B cell (primary cell): Measurements from ENCODE around the gene TWF2. TPM values are rescaled to one million over a fixed set of nuclear protein-coding genes. Genes with fewer than 3 reads are reported as not detected.

ENCODE experiments used
- ATAC-seq: fragments of 200-7000 bp; cut with Tn5 transposase; one replicate; pipeline ENCODE4 v1.10.0; 2021; ENCODE audit warnings: low read depth, mild to moderate bottlenecking, moderate number of reproducible peaks, moderate library complexity
- CTCF ChIA-PET: fragments of 350-600 bp; sonication (Branson Sonifier 250); formaldehyde crosslinking; loops from one replicate; lab custom pipeline; 2021; ENCODE audit warnings: antibody characterized with exemption, inconsistent platforms; lab: Charles Lee
- POLR2A ChIA-PET: fragments of 350-600 bp; sonication (Branson Sonifier 250); formaldehyde crosslinking; loops from one replicate; lab custom pipeline; 2021; ENCODE audit warnings: antibody characterized with exemption; lab: Charles Lee
- DNase-seq: peaks from one replicate; pipeline ENCODE4 v3.0.0; 2013
- H2AFZ ChIP-seq: 2 replicates; pipeline ENCODE4 v1.6.1; 2012; ENCODE audit warnings: mild to moderate bottlenecking, low read depth, low read length; ENCODE audit not compliant: insufficient read depth, poor library complexity, severe bottlenecking
- H3K27ac ChIP-seq, 2 donors: 1 replicate in 1 of 2; 2 replicates in 1 of 2; pipeline ENCODE4 v1.5.1; 2012 to 2013; ENCODE audit warnings: low read length in 2 of 2, mild to moderate bottlenecking in 2 of 2, moderate library complexity in 1 of 2
- H3K27me3 ChIP-seq, 4 experiments: fragments of 200-600 bp in 1 of 4; sonication (generic) in 1 of 4; replicated peaks in 1 of 4; 1 replicate in 2 of 4; 2 replicates in 2 of 4; pipeline versions ENCODE4 v1.6.1 to v1.7.0; 2013 to 2016; ENCODE audit warnings: low read length in 3 of 4, mild to moderate bottlenecking in 2 of 4, mixed read lengths in 1 of 4, moderate library complexity in 1 of 4; ENCODE audit not compliant: insufficient read depth in 4 of 4, control insufficient read depth in 3 of 4; ENCODE audit errors: control extremely low read depth in 1 of 4
- H3K36me3 ChIP-seq, 2 experiments: replicated peaks in 1 of 2; 1 replicate in 1 of 2; 2 replicates in 1 of 2; pipeline versions ENCODE4 v1.6.1 to v1.7.1; 2013; ENCODE audit warnings: low read length in 1 of 2; ENCODE audit not compliant: insufficient read depth in 2 of 2, control insufficient read depth in 1 of 2; ENCODE audit errors: control extremely low read depth in 1 of 2, extremely low read depth in 1 of 2
- H3K4me1 ChIP-seq, 2 donors: fragments of 200-600 bp in 1 of 2; sonication (generic) in 1 of 2; 1 replicate in 1 of 2; 2 replicates in 1 of 2; pipeline versions ENCODE4 v1.5.1 to v1.6.1; 2013 to 2017; ENCODE audit warnings: low read length in 2 of 2; ENCODE audit not compliant: control insufficient read depth in 2 of 2, insufficient read depth in 2 of 2
- H3K4me2 ChIP-seq: replicated peaks from 2 replicates; pipeline ENCODE3; 2012; ENCODE audit warnings: mild to moderate bottlenecking, low read depth, low read length; ENCODE audit not compliant: poor library complexity, severe bottlenecking
- H3K4me3 ChIP-seq, 5 experiments: fragments of 200-600 bp in 1 of 5; sonication (generic) in 1 of 5; 1 replicate in 3 of 5; 2 replicates in 2 of 5; pipeline versions ENCODE4 v1.5.1 to v1.7.0; 2011 to 2016; ENCODE audit warnings: low read length in 4 of 5, mild to moderate bottlenecking in 4 of 5, low read depth in 2 of 5, control low read depth in 1 of 5, moderate library complexity in 1 of 5; ENCODE audit not compliant: insufficient read depth in 1 of 5; ENCODE audit errors: control extremely low read depth in 1 of 5, extremely low read depth in 1 of 5
- H3K79me2 ChIP-seq: fragments of 200-600 bp; sonication (generic); one replicate; pipeline ENCODE4 v1.6.0; 2016; ENCODE audit warnings: low read length; ENCODE audit not compliant: control insufficient read depth, insufficient read depth
- H3K9ac ChIP-seq: fragments of 200-600 bp; sonication (generic); 2 replicates; pipeline ENCODE4 v1.6.1; 2017; ENCODE audit warnings: mild to moderate bottlenecking, low read length, moderate library complexity
- H3K9me3 ChIP-seq, 3 donors: one replicate each; pipeline versions ENCODE4 v1.6.1 to v1.7.1; 2013; ENCODE audit warnings: low read length in 2 of 3; ENCODE audit not compliant: control insufficient read depth in 2 of 3, insufficient read depth in 1 of 3; ENCODE audit errors: control extremely low read depth in 1 of 3
- H4K20me1 ChIP-seq: 2 replicates; pipeline ENCODE4 v1.6.0; 2012; ENCODE audit warnings: mild to moderate bottlenecking, low read length; ENCODE audit not compliant: insufficient read depth, control insufficient read depth, poor library complexity, severe bottlenecking
- H3K27ac Mint-ChIP-seq: one replicate; pipeline ENCODE4 v1.8.0; 2021; ENCODE audit warnings: mixed read lengths
- H3K27me3 Mint-ChIP-seq: one replicate; pipeline ENCODE4 v1.8.0; 2021; ENCODE audit warnings: mixed read lengths
- H3K4me1 Mint-ChIP-seq: one replicate; pipeline ENCODE4 v1.8.0; 2021; ENCODE audit warnings: mixed read lengths
- H3K4me3 Mint-ChIP-seq: one replicate; pipeline ENCODE4 v1.8.0; 2021; ENCODE audit warnings: mixed read lengths
- H3K9me3 Mint-ChIP-seq: one replicate; pipeline ENCODE4 v1.8.0; 2022; ENCODE audit warnings: mixed read lengths; ENCODE audit not compliant: insufficient read depth
- EZH2 ChIP-seq: IDR thresholded peaks from 2 replicates; pipeline ENCODE4 v1.6.1; 2012; ENCODE audit warnings: borderline replicate concordance, low read depth, mild to moderate bottlenecking, moderate library complexity, low read length; ENCODE audit not compliant: insufficient read depth, poor library complexity, severe bottlenecking
- WGBS: methylation state at CpG from one replicate; pipeline ENCODE4 v1.1.5; 2013; ENCODE audit warnings: missing lambda C conversion rate; ENCODE audit not compliant: insufficient coverage; 5-methylcytosine and 5-hydroxymethylcytosine counted together
- intact Hi-C: fragments of 100-400 bp; cut with micrococcal nuclease; formaldehyde crosslinking; loops from one replicate; pipeline ENCODE4 v1.10.0; 2022
- polyA plus RNA-seq: library from polyadenylated mRNA; depleted of rRNA; stranded (reverse); fragments of >200 nt; gene quantifications from 2 replicates; pipeline ENCODE4 v1.2.3, GENCODE V29; 2012
- total RNA-seq, 2 donors: library from RNA; stranded (reverse); fragments of 120-200 nt in 1 of 2; gene quantifications; 1 replicate in 1 of 2; 2 replicates in 1 of 2; pipeline versions ENCODE4 v1.2.3 to v1.2.4, GENCODE V29; 2013 to 2022
- TF ChIP-seq, protein P1 (sequence below): fragments of 200-600 bp; IDR thresholded peaks from one replicate; pipeline ENCODE4 v1.8.0; 2022; ENCODE audit warnings: antibody characterized with exemption, mild to moderate bottlenecking

TWF2 gene
- total and polyA plus RNA-seq, 2 donors (not counting 1 experiment from before 2014, with no cell fraction given): 60.3 to 88.2 TPM

DNA sequence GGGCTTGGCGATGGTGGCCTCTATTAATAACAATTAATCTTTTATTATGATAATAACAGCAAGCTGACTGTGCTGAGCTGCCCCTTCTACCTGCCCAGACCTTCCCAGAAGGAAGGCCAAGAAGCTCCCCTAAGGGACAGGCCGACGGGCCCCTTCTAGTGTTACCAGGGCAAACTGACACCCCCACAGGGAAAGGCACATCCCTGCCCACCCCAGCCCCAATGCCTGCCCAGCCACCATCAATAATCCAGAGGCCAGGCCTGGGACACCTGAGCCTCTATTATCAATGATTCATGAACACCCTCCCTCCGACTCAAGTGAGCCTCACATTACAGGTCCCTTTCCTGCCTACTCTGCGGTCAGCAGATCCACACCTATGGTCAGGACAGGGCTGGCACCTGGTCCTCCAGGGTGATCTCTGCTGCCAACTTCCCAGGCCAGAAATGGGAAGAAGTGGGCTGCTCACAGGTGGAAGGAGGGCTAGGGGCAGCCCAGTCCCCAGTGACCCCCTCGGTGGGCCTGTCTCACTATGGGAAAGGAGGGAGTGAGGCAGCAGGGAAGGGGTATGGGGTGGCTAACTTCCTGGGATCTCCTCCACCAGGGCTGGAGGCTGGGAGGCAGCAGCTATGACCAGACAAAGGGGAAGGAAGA, 1.8 kb downstream of the TWF2 start:
- Mint-ChIP-seq H3K4me3 (peak overlapping the region; percentile 99), H3K4me1 (peaks cover 59% of the 10 kb centered on the region), H3K27ac (no peak overlapping the region), H3K27me3 (no peaks in the 10 kb centered on the region), H3K9me3 (no peaks in the 10 kb centered on the region)
- intact Hi-C loops: no loop called here
- no peak overlapping the region for H3K27ac ChIP-seq
- peak overlapping the region; percentile 83 for H3K9ac ChIP-seq
- DNase-seq: no peak
- peaks cover 58% of the 10 kb centered on the region for H4K20me1 ChIP-seq
- H3K79me2 ChIP-seq: peaks cover 83% of the 10 kb centered on the region
- no peak for TF ChIP-seq EZH2
- TF ChIP-seq, protein P1, sequence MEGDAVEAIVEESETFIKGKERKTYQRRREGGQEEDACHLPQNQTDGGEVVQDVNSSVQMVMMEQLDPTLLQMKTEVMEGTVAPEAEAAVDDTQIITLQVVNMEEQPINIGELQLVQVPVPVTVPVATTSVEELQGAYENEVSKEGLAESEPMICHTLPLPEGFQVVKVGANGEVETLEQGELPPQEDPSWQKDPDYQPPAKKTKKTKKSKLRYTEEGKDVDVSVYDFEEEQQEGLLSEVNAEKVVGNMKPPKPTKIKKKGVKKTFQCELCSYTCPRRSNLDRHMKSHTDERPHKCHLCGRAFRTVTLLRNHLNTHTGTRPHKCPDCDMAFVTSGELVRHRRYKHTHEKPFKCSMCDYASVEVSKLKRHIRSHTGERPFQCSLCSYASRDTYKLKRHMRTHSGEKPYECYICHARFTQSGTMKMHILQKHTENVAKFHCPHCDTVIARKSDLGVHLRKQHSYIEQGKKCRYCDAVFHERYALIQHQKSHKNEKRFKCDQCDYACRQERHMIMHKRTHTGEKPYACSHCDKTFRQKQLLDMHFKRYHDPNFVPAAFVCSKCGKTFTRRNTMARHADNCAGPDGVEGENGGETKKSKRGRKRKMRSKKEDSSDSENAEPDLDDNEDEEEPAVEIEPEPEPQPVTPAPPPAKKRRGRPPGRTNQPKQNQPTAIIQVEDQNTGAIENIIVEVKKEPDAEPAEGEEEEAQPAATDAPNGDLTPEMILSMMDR: no peak
- H3K4me2 ChIP-seq: peak overlapping the region; percentile 78
- CTCF ChIA-PET: interaction anchor here (1.4 to 18.5 kb wide), 5 partner anchors 15 to 102 kb away, joined by 4 to 237 read pairs (median 32); partner anchors contain the start of gene TLR9
- no peak for ATAC-seq
- peaks cover 35 to 57% of the 10 kb centered on the region in 2 donors for H3K4me1 ChIP-seq
- no peaks in the 10 kb centered on the region for H3K9me3 ChIP-seq
- H3K36me3 ChIP-seq: peaks cover 6 to 39% of the 10 kb centered on the region in 2 experiments
- POLR2A ChIA-PET: interaction anchor here (0.5 to 3.1 kb wide), 3 partner anchors 11 to 226 kb away, joined by 3 to 28 read pairs (median 6); partner anchors contain the start of gene TLR9
- H2AFZ ChIP-seq: no peak overlapping the region
- H3K27me3 ChIP-seq: no peaks in the 10 kb centered on the region
- no peak overlapping the region for H3K4me3 ChIP-seq
- 80% methylated on average over 5 of the region's 6 CpGs for WGBS

DNA sequence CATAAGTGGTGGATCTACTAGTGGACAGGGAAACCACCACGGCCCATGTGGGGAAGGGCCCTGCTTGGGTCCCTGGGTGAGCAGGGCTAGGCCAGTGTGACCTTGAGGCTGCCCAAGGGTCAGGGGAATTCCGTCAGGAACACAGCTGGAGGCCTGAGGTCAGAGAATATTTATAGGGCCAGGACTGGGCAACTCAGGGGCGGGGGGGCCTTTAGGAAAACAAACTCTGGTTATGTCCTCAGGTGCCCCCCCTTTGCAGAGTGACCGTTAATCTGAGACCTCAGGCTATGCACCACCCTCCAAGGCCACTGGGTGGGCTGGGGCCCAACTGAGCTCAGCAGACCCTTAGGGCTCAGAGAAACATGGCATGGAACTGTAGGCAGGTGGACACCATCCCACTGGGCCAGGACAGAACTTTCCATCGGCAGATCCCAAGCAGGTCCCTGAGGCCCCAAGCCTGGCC, 2.5 kb downstream of the TWF2 start:
- Histone ChIP-seq H3K9me3 (no peaks in the 10 kb centered on the region), H2AFZ (no peak overlapping the region), H3K36me3 (peaks cover 6 to 45% of the 10 kb centered on the region in 2 experiments), H3K4me1 (peaks cover 41 to 64% of the 10 kb centered on the region in 2 donors), H3K27ac (no peak overlapping the region), H3K27me3 (no peaks in the 10 kb centered on the region), H3K4me2 (peak overlapping the region; percentile 78), H3K4me3 (no peak overlapping the region), H4K20me1 (peaks cover 65% of the 10 kb centered on the region), H3K79me2 (peaks cover 90% of the 10 kb centered on the region), H3K9ac (no peak overlapping the region)
- ATAC-seq (no peak), DNase-seq (peak; percentile 12)
- POLR2A ChIA-PET: interaction anchor here (3.1 kb wide), 1 partner anchor 10 kb away, joined by 28 read pairs; the partner anchor contains the start of gene TLR9
- CTCF ChIA-PET: interaction anchor here (1.4 to 18.5 kb wide), 5 partner anchors 14 to 103 kb away, joined by 4 to 237 read pairs (median 32); partner anchors contain the start of gene TLR9
- H3K27ac Mint-ChIP-seq: peak overlapping the region; percentile 10
- intact Hi-C loops: no loop called here
- WGBS: 98% methylated on average over 5 of the region's 5 CpGs
- no peaks in the 10 kb centered on the region for H3K9me3 Mint-ChIP-seq
- peak overlapping the region; percentile 39 for H3K4me3 Mint-ChIP-seq
- peaks cover 64% of the 10 kb centered on the region for H3K4me1 Mint-ChIP-seq
- H3K27me3 Mint-ChIP-seq: no peaks in the 10 kb centered on the region
- TF ChIP-seq, protein P1: no peak
- no peak for TF ChIP-seq EZH2
